Fibroblast of lung (primary cell): ENCODE data around the gene ZNF653. TPM values are rescaled to one million over a fixed set of nuclear protein-coding genes. Genes with fewer than 3 reads are reported as not detected.

Experiments used
- DNase-seq, 2 donors: peaks; one replicate each; pipeline versions ENCODE4 v3.0.0 to v3.0.0-alpha.2; 2010; ENCODE audit warnings: low read depth in 2 of 2
- H2AFZ ChIP-seq: 2 replicates; pipeline ENCODE4 v1.5.1; 2012; ENCODE audit warnings: low read length, control low read depth, inconsistent platforms
- H3K27ac ChIP-seq: 2 replicates; pipeline ENCODE4 v1.5.1; 2011; ENCODE audit warnings: low read length, control low read depth; ENCODE audit not compliant: insufficient read depth
- H3K27me3 ChIP-seq: 2 replicates; pipeline ENCODE4 v1.5.1; 2011; ENCODE audit warnings: mild to moderate bottlenecking, low read length; ENCODE audit not compliant: control insufficient read depth, insufficient read depth
- H3K36me3 ChIP-seq: 2 replicates; pipeline ENCODE4 v1.5.1; 2011; ENCODE audit warnings: low read length; ENCODE audit not compliant: control insufficient read depth, insufficient read depth
- H3K4me1 ChIP-seq: 2 replicates; pipeline ENCODE4 v1.5.1; 2011; ENCODE audit warnings: low read length; ENCODE audit not compliant: control insufficient read depth, insufficient read depth; ENCODE audit errors: extremely low read depth
- H3K4me2 ChIP-seq: 2 replicates; pipeline ENCODE4 v1.5.1; 2011; ENCODE audit warnings: low read length, control low read depth; ENCODE audit not compliant: insufficient read depth; ENCODE audit errors: extremely low read depth
- H3K4me3 ChIP-seq, 4 experiments: fragments of 200-600 bp in 1 of 4; sonication (generic) in 1 of 4; replicated peaks in 1 of 4; 2 replicates each; pipeline ENCODE4 v1.5.1; 2011 to 2016; ENCODE audit warnings: low read length in 4 of 4, low read depth in 3 of 4, mild to moderate bottlenecking in 3 of 4, control low read depth in 2 of 4, inconsistent platforms in 1 of 4, mixed read lengths in 1 of 4; ENCODE audit not compliant: insufficient read depth in 1 of 4; ENCODE audit errors: control extremely low read depth in 1 of 4
- H3K79me2 ChIP-seq: 2 replicates; pipeline ENCODE4 v1.5.1; 2012; ENCODE audit warnings: mild to moderate bottlenecking, low read length, inconsistent platforms; ENCODE audit not compliant: control insufficient read depth, insufficient read depth
- H3K9ac ChIP-seq: 2 replicates; pipeline ENCODE4 v1.5.1; 2011; ENCODE audit warnings: mild to moderate bottlenecking, low read length, control low read depth; ENCODE audit not compliant: insufficient read depth
- H3K9me3 ChIP-seq: 2 replicates; pipeline ENCODE4 v1.5.1; 2012; ENCODE audit warnings: low read depth, low read length; ENCODE audit not compliant: control insufficient read depth, insufficient read depth
- H4K20me1 ChIP-seq: 2 replicates; pipeline ENCODE4 v1.5.1; 2011; ENCODE audit warnings: low read length; ENCODE audit not compliant: control insufficient read depth, insufficient read depth; ENCODE audit errors: extremely low read depth
- CTCF ChIP-seq, 2 donors: IDR thresholded peaks in 1 of 2; conservative IDR thresholded peaks in 1 of 2; 1 replicate in 1 of 2; 2 replicates in 1 of 2; pipeline ENCODE4 v1.5.1; 2011 to 2012; ENCODE audit warnings: low read length in 2 of 2, control low read depth in 1 of 2, inconsistent platforms in 1 of 2, low read depth in 1 of 2, mild to moderate bottlenecking in 1 of 2
- EZH2 ChIP-seq: IDR thresholded peaks from 2 replicates; pipeline ENCODE4 v1.5.1; 2012; ENCODE audit warnings: low read length, control low read depth, mild to moderate bottlenecking; ENCODE audit errors: missing control alignments
- polyA plus RNA-seq, 2 donors: library from polyadenylated mRNA; depleted of rRNA in 1 of 2; stranded (reverse) in 1 of 2; unstranded in 1 of 2; fragments of >200 nt; gene quantifications; 2 replicates each; pipeline ENCODE4 v1.2.1, GENCODE V29; 2011 to 2012; ENCODE audit warnings: missing spikeins in 1 of 2
- total RNA-seq: library from RNA; depleted of rRNA; stranded (reverse); fragments of >200 nt; gene quantifications from 2 replicates; pipeline ENCODE4 v1.2.1, GENCODE V29; 2014

Gene ZNF653
- total and polyA plus RNA-seq, 2 donors (not counting 1 experiment from before 2014, with no cell fraction given), result 3.1 to 3.5 TPM

GRCh38 chr19:11506967-11507366 is 1.3 kb upstream of the ZNF653 start:
- no peak for TF ChIP-seq CTCF (conservative IDR thresholded peaks at IDR 0.05 in 1 of 2, IDR thresholded peaks at IDR 0.05 in 1 of 2; ENCODE audit: low read depth in 1 of 2, low read length in 2 of 2)
- TF ChIP-seq EZH2, result no peak
- H3K4me3 ChIP-seq, result no peak overlapping the region
- H3K36me3 ChIP-seq, result no peaks in the 10 kb centered on the region
- no peaks in the 10 kb centered on the region for H3K79me2 ChIP-seq
- H3K9ac ChIP-seq, result no peak overlapping the region
- H3K9me3 ChIP-seq, result no peaks in the 10 kb centered on the region
- H4K20me1 ChIP-seq, result no peaks in the 10 kb centered on the region
- DNase-seq, result no peak
- peaks cover 6% of the 10 kb centered on the region for H3K4me1 ChIP-seq
- H3K4me2 ChIP-seq, result no peak overlapping the region
- H3K27me3 ChIP-seq, result no peaks in the 10 kb centered on the region
- H2AFZ ChIP-seq, result no peak overlapping the region
- H3K27ac ChIP-seq, result no peak overlapping the region

GRCh38 chr19:11506101-11506555 is 489 bp upstream of the ZNF653 start:
- no peaks in the 10 kb centered on the region for H3K9me3 ChIP-seq
- no peak for DNase-seq
- peak overlapping the region; percentile 87 for H2AFZ ChIP-seq
- no peaks in the 10 kb centered on the region for H3K36me3 ChIP-seq
- peak overlapping the region; percentile 31 to 74 (median 66) for H3K4me3 ChIP-seq
- H3K79me2 ChIP-seq, result no peaks in the 10 kb centered on the region
- H4K20me1 ChIP-seq, result no peaks in the 10 kb centered on the region
- no peaks in the 10 kb centered on the region for H3K27me3 ChIP-seq
- no peak for TF ChIP-seq CTCF (conservative IDR thresholded peaks at IDR 0.05 in 1 of 2, IDR thresholded peaks at IDR 0.05 in 1 of 2; ENCODE audit: low read depth in 1 of 2, low read length in 2 of 2)
- TF ChIP-seq EZH2, result no peak
- peak overlapping the region; percentile 26 for H3K9ac ChIP-seq
- peaks cover 6% of the 10 kb centered on the region for H3K4me1 ChIP-seq
- peak overlapping the region; percentile 44 for H3K27ac ChIP-seq
- peak overlapping the region; percentile 83 for H3K4me2 ChIP-seq

GRCh38 chr19:11505032-11505503 is 571 bp downstream of the ZNF653 start:
- H3K4me2 ChIP-seq, result peak overlapping the region; percentile 59
- DNase-seq, result peak; percentile 91 to 92
- no peaks in the 10 kb centered on the region for H3K9me3 ChIP-seq
- H3K9ac ChIP-seq, result peak overlapping the region; percentile 90
- H2AFZ ChIP-seq, result peak overlapping the region; percentile 35
- no peaks in the 10 kb centered on the region for H4K20me1 ChIP-seq
- no peaks in the 10 kb centered on the region for H3K27me3 ChIP-seq
- H3K4me3 ChIP-seq, result peak overlapping the region; percentile 48 to 74 (median 62)
- H3K4me1 ChIP-seq, result peaks cover 6% of the 10 kb centered on the region
- no peaks in the 10 kb centered on the region for H3K36me3 ChIP-seq
- H3K79me2 ChIP-seq, result no peaks in the 10 kb centered on the region
- H3K27ac ChIP-seq, result peak overlapping the region; percentile 79
- no peak for TF ChIP-seq EZH2
- no peak for TF ChIP-seq CTCF (conservative IDR thresholded peaks at IDR 0.05 in 1 of 2, IDR thresholded peaks at IDR 0.05 in 1 of 2; ENCODE audit: low read depth in 1 of 2, low read length in 2 of 2)
